Cardiac muscle cell (in vitro differentiated cells and primary cell): ENCODE results near the gene DDX4. TPM values are rescaled to one million over a fixed set of nuclear protein-coding genes. Genes with fewer than 3 reads are reported as not detected.
"Not testable (repeated sequence)": the region's sequence is repeated elsewhere in the genome, so short reads cannot be mapped to it uniquely, and the experiment has no call there.

Experiments
- DNase-seq, 2 donors: peaks; one replicate each; pipeline versions ENCODE4 v3.0.0 to v3.0.0-alpha.2; 2010 to 2017; ENCODE audit warnings: low read depth in 1 of 2, low spot score in 1 of 2
- H3K27ac ChIP-seq: fragments of 200-600 bp; sonication (generic); 2 replicates; pipeline ENCODE4 v1.5.1; 2016
- H3K27me3 ChIP-seq: fragments of 200-600 bp; sonication (generic); 2 replicates; pipeline ENCODE4 v1.6.0; 2016; ENCODE audit warnings: control low read depth
- H3K36me3 ChIP-seq: fragments of 200-600 bp; sonication (generic); 2 replicates; pipeline ENCODE4 v1.5.1; 2016; ENCODE audit warnings: control low read depth
- H3K4me1 ChIP-seq: fragments of 200-600 bp; sonication (generic); 2 replicates; pipeline ENCODE4 v1.8.1; 2017; ENCODE audit warnings: low read depth, mild to moderate bottlenecking, mixed run types
- H3K4me3 ChIP-seq: fragments of 200-600 bp; sonication (generic); 2 replicates; pipeline ENCODE4 v1.5.1; 2016; ENCODE audit warnings: mild to moderate bottlenecking
- H3K9me3 ChIP-seq: fragments of 200-600 bp; sonication (generic); 2 replicates; pipeline ENCODE4 v1.5.1; 2017; ENCODE audit warnings: low read depth, mild to moderate bottlenecking, control low read depth
- CTCF ChIP-seq: IDR thresholded peaks from 2 replicates; pipeline ENCODE4 v1.5.1; 2012; ENCODE audit warnings: low read depth, mild to moderate bottlenecking, low read length
- polyA plus RNA-seq: library from polyadenylated mRNA; unstranded; fragments of >200 nt; fragmentation: Nextera tagmentation; extraction: Ambion mirVana; gene quantifications from 2 replicates; pipeline ENCODE4 v1.2.1, GENCODE V29; 2016
- total RNA-seq: library from RNA; depleted of rRNA; stranded (reverse); fragments of >200 nt; gene quantifications from 2 replicates; pipeline ENCODE4 v1.2.3, GENCODE V29; 2016

Gene DDX4
- total and polyA plus RNA-seq, 2 experiments from 2014 or later: not detected

- no peaks in the 10 kb centered on the region for H3K4me1 ChIP-seq
- no peak for DNase-seq
- H3K4me3 ChIP-seq: no peak overlapping the region
- H3K36me3 ChIP-seq: no peaks in the 10 kb centered on the region
- no peak for TF ChIP-seq CTCF
- no peaks in the 10 kb centered on the region for H3K9me3 ChIP-seq
- no peak overlapping the region for H3K27ac ChIP-seq
- no peaks in the 10 kb centered on the region for H3K27me3 ChIP-seq
Observed at GRCh38 chr5:55750499-55750898, 12.6 kb downstream of the DDX4 start.

- Histone ChIP-seq H3K36me3 (no peaks in the 10 kb centered on the region), H3K4me3 (no peak overlapping the region), H3K4me1 (no peaks in the 10 kb centered on the region), H3K9me3 (no peaks in the 10 kb centered on the region), H3K27ac (no peak overlapping the region), H3K27me3 (no peaks in the 10 kb centered on the region)
- no peak for TF ChIP-seq CTCF
- DNase-seq: no peak
Observed at GRCh38 chr5:55758231-55758630, 20.4 kb downstream of the DDX4 start.

GRCh38 chr5:55758714-55759113 lies 20.9 kb downstream of the DDX4 start:
- Histone ChIP-seq H3K36me3 (no peaks in the 10 kb centered on the region), H3K4me3 (no peak overlapping the region), H3K27me3 (no peaks in the 10 kb centered on the region), H3K9me3 (no peaks in the 10 kb centered on the region), H3K27ac (no peak overlapping the region), H3K4me1 (no peaks in the 10 kb centered on the region)
- TF ChIP-seq CTCF: no peak
- DNase-seq: no peak

GRCh38 chr5:55761721-55762120 lies 23.9 kb downstream of the DDX4 start:
- DNase-seq, H3K27ac ChIP-seq, H3K27me3 ChIP-seq, H3K4me3 ChIP-seq, H3K9me3 ChIP-seq, H3K36me3 ChIP-seq, H3K4me1 ChIP-seq: not testable (repeated sequence)

- DNase-seq: no peak
- TF ChIP-seq CTCF: no peak
- no peaks in the 10 kb centered on the region for H3K27me3 ChIP-seq
Observed at GRCh38 chr5:55763746-55764420, 26.0 kb downstream of the DDX4 start.

GRCh38 chr5:55768279-55768678 lies 30.4 kb downstream of the DDX4 start:
- Histone ChIP-seq H3K27me3 (no peaks in the 10 kb centered on the region), H3K4me1 (peaks cover 7% of the 10 kb centered on the region), H3K36me3 (no peaks in the 10 kb centered on the region), H3K4me3 (no peak overlapping the region), H3K9me3 (no peaks in the 10 kb centered on the region), H3K27ac (no peak overlapping the region)
- DNase-seq: no peak
- TF ChIP-seq CTCF: no peak

More at GRCh38 chr5:55763746-55764420, 26.0 kb downstream of the DDX4 start:
- Histone ChIP-seq H3K27ac (no peak overlapping the region), H3K4me3 (no peak overlapping the region), H3K4me1 (peaks cover 4% of the 10 kb centered on the region), H3K36me3 (no peaks in the 10 kb centered on the region), H3K9me3 (no peaks in the 10 kb centered on the region)
